HG03066 (cell line): Measurements from ENCODE around the gene CYP4A22.
"Not testable (repeated sequence)": the region's sequence is repeated elsewhere in the genome, so short reads cannot be mapped to it uniquely, and the experiment has no call there.

Experiments
- ATAC-seq: cut with Tn5 transposase; IDR thresholded peaks from one replicate; pipeline ENCODE4 v1.9.1; 2021; ENCODE audit warnings: low read depth; ENCODE audit not compliant: unreplicated experiment

Gene CYP4A22

DNA sequence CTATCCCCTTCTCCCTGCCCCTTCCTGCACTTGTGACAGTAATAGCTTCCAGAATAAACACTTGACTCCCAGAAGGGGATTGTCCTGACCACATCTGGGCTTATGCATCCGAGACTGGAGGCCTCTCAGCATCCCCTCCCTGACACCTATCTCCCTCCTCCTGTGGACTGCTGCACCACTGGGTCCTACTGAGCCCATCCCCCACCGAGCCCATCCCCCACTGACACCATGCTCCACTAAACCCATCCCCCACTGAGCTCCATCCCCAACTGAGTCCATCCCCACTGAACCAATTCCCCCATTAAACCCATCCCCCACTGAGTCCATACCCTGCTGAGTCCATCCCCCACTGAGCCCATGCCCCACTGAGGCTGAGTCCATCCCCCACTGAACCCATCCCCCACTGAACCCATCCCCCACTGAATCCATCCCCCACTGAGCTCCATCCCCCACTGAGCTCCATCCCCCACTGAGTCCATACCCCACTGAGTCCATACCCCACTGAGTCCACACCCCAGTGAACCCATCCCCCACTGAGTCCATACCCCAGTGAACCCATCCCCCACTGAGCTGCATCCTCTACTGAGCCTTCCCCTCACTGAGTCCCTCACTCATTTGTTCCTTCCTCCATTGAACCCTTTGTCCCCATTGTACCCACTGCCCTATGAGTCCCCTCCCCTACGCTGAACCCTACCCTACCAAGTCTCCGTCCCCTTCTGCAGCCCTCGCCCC, 47.0 kb downstream of the CYP4A22 start:
- no peak for ATAC-seq

DNA sequence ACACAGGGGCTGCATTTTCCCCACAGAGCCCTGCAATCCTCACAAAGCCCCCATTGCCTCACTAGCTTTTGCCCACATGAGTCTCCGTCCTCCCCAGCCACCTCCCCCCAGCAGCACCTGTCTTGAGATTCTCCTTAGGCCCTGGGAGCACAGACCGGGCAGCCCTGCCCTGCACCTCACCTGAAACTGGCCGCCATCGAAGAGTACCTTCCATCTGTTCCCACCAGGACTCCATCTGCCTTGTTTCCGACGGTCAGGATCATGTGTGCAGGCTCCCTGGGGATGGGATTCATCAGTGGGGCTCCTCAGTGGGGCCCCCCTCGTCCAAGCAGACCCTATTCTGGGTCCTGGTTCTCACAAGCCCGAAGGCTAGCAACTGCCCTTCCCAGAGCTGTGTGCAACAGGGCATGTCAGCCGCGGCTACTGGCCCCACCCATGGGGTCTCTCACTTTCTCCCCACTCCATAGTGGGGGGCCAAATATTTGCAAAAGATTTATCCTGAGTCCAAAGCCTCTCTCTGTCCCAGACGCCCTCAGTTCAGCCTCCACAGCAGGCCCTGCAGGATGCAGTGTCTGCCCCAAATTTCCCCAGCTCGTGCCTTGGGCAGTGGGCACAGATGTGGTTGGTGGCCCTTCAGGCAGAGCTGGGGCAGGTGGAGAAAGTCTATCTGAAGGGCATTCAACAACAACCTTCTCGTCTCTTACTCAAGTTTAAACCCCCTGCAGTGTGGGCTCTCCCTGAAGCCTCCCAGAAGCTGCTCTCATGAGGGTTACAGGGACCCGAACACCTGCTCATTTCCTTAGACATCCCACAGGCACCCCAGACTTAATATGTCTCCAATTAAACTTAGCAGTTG, 47.8 kb downstream of the CYP4A22 start:
- ATAC-seq, result no peak

DNA sequence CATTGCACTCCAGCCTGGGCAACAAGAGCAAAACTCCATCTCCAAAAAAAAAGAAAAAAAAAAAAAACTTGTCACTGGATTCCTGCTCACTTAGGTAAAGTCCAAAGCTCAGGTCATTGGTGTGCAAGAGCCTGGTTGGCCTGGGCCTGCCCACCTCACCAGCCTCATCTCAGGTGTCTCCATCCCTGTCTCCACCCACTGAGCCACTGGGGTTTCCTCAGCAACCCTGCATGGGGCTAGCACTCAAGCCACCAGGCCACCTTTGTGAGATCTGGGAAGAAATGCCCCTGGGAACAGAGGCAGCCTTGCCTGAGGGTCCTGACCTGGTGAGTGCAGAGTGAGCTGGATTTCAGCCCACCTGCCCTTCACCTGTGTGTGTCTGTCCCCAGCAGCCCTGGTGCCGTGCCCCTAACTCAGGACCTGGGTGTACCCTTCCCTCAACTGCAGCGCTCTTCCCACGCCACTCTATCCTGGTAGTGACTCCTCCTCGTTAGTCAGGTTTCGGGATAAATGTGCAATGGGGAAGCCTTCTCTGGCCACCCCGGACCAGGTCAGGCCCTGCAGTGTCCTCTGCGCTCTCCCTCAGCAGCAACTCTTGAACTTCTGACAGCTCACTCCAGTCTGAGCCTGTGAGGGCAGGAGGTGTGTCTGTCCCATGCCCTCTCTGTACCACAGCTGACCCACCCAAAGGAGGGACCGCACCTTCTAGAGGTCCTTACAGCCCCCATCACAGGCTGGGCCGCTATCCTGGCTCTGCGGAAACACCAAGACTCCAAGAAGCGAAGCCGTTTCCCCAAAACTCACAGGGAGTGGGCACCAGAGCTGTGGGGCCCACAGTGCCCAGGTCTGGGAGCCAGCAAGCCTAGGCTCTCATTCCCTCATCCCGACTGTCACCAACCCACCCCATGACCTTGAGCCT, 49.3 kb downstream of the CYP4A22 start:
- no peak for ATAC-seq

DNA sequence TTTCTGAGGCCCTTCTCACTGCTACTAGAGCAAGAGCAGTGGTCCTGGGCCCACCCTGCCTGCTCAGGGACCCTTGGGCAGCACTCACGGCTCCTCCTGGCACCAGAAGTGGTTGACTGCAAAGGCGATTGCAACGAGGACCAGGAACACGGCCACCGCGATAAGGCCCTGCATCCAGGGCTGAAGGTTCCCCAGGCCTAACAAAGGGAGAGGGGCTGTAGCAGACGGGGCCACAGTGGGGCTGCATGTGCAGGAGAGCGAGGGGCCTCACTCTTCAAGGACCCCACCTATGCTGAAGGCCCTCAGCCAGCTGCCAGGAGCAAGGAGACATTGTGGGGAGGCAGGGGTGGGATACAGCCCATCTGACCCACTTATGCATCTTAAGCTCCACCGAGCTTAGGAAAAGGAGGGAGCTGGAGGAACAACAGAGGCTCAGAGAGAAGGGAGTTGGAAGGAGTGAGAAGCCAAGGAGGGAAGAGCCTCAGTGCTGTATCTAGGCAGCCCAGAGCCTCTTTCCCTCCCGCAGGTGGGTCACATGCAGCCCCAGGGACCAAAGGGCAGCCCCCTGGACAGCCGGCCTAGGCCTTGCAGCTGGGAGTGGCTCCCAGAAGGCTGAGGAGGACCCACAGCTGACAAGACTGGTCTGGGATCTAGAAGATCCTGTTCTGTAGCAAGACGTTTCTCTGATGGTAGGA, 50.1 kb downstream of the CYP4A22 start:
- ATAC-seq, result no peak

DNA sequence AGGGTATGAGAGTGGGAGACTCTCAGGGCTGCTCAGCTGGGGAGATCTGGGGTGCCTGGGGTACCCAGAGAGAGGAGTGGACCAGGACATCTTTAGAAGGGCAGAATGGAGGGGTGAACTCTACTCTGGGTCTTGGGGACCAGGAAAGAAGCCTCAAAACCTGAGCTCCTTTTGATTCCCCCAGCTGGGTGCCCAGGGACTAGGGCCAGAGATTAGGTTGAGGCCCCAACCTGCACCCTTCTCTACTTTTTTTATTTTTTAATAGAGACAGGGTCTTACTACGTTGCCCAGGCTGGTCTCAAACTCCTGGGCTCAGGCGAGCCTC, 50.6 kb downstream of the CYP4A22 start:
- no peak for ATAC-seq

DNA sequence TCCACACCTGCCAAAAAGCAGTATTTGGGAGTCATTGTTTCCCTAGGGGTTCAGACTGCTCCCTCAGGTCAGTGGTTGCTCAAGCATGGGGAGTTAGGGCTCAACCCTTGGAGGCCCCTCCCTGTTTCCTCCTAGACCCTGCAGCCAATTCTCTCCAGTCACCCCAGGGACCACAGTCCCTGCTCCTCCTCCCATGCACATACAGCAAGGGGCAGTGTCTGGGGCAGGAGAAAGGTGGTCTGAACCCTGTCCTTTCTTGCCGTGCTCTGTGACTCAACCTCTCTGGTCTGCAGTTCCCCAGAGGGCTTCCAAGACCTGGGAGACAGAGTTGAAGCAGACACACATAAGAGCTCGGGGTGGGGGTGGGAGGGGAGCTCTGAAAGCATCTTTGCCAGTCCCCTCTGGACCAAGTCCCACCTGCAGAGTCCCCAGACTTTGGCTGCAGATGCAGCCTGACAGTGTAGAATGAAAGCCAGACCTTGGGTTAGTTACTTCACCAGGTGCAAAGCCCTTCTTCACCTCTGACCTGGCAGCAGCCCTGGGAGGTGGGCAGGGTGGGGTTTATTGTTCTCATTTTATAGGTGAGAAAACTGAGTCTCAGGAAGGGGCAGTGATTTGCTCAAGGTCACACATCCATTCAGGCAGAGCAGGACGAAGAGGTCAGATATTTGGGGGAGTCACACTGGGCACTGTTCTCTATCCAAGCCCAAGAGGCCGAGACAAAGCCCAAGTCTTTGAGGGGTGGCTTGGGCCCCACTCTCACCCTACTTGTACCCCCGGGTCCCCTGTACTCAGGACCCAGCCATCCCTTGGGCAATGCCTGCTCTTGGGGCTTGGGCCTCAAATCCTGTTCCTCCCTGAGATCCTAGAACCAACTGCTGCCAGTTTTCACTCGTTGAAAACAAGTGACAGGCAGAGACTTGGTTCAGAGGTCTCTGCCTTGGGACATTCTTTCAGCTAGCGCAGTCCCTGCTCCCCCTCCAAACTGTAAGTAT, 51.8 kb downstream of the CYP4A22 start:
- no peak for ATAC-seq

DNA sequence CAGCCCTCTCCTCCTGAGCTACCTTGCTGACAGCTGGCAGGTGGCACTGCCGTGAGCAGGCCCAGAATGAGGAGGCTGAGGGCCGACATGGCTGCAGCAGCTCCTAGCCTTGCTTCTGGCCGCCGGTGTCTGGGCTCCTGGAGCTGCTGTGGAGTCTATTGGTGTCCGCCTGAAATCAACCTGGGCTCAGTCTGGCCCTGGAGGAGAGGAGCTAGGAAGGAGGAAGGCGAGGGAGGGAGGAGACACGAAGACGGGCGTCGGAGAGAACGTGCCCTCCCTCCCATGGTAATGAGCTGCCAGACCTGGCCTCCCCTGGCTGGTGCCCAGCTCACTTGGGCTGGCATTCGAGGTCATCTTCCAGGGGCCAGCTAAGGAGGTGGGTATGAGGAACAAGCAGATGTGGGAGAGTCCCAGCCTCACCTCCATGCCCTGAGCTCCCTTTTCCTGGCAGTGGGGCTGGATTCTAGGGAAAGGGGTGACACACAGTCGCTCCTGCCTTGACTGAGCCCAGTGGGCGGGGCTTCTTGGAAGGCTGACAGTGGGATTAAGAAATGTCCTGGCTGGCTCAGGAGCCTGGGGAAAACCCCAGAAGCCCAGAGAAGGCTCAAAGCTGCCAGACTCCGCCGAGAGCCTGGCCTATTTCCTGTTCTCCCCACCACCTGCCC, 52.7 kb downstream of the CYP4A22 start, which contains the start of gene PDZK1IP1:
Gene PDZK1IP1 (minus strand): TSS at position 193 of the 665 bp plus-strand sequence. CDS start 104 bp downstream, at position 89.
- ATAC-seq, result no peak

DNA sequence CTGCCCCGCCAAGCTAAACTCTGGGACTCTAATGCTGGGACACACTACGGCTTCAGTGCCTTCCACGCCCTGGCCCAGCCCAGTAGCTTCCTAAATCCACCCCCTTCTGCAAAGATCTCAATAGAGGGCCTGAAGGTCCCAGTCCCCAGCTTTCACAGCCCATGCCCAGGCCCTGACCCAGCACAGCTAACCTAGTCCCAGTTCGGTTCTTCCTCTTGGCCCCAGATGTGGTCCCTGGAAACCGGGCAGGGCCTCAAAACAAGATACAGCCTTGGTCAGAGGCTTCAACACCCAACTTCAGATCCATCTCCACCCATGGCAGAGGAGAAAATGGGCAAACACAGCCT, 53.2 kb downstream of the CYP4A22 start:
- ATAC-seq, result no peak

DNA sequence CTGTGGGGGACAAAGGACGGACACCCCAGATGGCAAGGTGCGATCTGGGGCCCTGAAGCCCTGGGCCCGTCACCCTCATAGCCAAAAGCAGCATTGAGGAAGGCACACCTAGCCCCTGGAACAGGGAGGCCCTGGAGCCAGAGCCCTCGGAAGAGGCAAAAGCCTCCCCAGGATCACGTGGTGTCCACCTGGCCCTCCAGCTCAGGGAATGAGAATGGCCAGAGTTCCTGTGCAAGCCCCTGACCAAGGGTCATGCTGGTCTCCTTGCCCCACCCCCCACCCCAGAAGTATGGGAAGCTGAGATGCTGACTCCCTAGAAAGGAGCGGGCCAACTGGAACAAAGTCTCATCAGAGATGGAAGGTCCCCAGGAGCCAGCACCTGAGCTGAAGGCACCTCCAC, 53.6 kb downstream of the CYP4A22 start:
- ATAC-seq, result no peak

DNA sequence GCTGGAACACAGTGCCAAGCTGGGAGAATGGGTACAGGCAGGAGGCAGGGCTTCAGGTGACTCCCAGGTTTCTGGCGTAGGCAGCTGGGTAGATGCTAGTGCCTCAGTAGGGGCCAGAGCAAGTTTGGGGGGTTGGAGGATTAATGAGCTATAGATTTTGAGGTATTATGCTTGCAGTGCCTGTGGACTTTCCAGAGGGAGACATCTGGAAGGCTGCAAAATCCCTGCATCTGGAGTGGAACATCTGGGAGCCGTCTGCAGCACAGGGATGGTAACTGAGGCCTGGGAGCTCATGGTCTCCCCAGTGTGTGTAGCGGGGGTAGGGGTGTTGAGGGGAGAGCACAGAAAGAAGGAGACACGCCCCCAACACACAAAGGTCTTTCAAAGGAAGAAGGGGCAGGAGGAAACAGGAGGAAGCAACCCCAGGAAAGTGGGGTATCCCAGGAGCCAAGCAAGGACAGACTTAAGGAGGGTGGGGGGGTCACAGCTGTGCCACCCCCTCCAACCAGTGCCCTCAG, 54.8 kb downstream of the CYP4A22 start:
- no peak for ATAC-seq

DNA sequence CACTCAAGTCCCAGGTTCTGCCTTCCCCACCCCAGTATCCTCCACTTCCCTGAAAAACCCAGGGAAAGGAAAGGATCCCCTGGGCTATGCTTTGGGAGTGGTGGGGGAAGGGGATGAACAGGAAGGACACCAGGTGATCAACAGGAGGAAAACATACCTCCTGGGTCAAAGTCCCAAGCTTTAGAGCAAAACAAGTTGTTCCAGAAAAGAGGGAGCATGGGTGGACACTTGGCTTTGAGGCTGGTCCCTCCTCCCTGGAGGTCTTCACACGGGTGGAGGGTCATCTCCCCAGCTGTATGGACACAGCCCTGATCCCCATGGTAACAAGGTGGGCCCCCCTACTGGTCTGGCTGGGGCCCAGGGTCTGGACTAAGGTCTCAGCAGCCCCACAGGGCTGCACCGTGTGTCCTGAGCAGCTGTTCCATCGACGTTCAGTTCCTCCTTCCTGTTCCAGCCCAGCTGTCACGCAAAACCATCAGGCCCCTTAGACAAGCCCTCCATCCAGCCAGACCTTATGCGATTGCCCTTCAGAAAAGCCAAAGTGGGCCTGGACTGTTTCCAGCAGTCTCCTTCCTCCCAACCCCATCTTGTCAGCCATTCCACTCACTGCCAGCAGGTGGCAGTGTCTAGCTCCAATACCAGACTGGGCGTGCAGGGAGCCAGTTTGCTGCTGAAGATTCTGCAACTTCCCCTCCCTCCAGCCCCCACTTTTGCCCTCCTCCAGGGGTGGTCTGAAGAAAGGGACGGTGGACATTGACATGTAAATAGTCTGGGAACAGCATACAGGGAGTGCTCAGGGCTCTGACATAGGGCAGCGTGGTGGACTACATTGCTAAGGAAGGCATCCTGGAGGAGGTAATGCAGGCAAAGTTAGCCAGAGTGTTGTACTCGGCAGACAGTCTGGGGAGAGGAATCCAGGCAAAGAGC, 55.5 kb downstream of the CYP4A22 start:
- no peak for ATAC-seq

DNA sequence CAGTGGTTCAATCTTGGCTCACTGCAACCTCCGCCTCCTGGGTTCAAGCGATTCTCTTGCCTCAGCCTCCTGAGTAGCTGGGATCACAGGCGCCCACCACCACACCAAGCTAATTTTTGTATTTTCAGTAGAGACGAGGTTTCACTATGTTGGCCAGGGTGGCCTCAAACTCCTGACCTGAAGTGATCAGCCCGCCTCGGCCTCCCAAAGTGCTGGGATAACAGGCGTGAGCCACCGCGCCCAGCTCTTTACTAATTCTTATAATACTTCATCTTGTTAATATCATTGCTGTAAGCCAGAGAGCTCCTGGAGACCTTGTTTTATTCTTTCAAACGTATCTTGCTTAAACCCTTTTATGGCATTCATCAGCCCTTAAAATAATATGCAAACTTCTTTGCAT, 56.3 kb downstream of the CYP4A22 start:
- ATAC-seq, result not testable (repeated sequence)

DNA sequence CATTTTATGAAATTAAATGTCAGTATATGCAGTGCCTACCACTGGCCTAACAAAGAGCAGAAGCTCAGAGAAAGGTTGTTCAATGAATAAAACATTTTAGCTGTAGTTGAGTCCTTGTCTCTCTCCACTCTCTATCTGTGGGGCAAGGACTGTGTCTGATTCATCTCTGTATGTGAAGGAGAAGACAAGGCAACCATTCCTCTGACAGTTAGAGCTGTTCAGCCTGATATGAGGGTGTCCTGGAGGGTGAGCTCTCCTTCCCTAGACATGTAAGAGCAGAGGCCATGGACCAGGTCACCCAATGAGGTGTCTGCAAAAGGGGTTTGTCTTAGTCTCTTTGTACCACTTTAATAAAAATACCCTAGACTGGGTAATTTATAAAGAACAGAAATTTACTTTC, 57.1 kb downstream of the CYP4A22 start:
- no peak for ATAC-seq

DNA sequence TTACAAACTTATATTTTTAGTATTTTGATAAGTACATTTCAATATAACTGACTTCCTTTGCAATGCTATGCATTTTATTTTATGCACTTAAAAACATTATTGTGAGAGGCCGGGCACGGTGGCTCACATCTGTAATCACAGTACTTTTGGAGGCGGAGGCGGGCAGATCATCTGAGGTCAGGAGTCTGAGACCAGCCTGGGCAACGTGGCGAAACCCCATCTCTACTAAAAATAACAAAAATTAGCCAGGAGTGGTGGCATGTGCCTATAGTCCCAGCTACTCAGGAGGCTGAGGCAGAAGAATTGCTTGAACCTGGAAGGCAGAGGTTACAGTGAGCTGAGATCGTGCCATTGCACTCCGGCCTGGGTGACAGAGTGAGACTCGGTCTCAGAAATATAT, 58.7 kb downstream of the CYP4A22 start:
- ATAC-seq, result not testable (repeated sequence)

DNA sequence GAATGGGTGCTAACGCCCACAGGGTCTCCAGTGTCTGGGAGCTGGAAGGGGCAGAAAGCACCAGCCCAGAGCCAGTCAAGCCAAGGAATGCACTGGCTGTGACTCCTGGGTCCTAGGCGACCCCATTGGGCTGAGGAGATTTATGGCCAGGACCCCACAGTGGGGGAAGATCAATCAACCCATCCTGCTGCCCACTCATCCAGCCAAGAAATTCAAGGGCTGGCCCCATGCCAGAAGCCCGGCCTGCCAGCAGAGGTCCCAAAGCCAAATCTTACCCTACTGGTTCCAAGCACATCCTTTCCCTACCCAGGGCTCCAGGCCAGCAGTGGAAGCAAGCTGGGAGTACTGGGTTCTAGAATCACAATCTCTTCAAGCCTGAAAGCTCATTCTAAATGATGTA, 59.4 kb downstream of the CYP4A22 start:
- ATAC-seq, result no peak

DNA sequence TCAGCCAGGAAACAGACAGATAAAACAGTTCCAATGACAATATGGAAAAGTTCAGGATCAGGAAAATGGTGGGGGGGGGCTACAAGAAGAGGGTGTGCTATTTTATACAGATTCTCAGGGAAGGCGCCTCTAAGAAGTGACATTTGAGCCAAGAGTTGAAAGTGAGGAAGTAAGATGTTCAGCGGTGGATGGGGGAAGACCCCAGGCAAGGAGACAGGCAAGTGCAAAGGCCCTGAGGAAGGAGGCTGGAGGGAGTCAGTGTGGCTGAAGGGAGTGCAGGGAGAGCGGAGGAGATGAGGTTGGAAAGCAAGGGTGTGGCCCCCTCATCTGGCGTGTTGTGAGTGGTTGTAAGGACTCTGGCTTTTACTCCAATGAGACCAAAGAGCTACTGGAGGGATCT, 61.0 kb downstream of the CYP4A22 start:
- no peak for ATAC-seq
